Activated CD4-positive, alpha-beta T cell treated with anti-CD3 and anti-CD28 coated beads, Interleukin-2, amount 10 ng/mL, durations not matched to agents 7 days and 5 days (primary cell): Measurements from ENCODE around the gene LPP. TPM values are rescaled to one million over a fixed set of nuclear protein-coding genes. Genes with fewer than 3 reads are reported as not detected.

ENCODE experiments used
- CTCF ChIA-PET: fragments of 350-600 bp; sonication (Branson Sonifier 250); formaldehyde crosslinking; loops from one replicate; lab custom pipeline; 2021; ENCODE audit warnings: antibody characterized with exemption; lab: Charles Lee
- POLR2A ChIA-PET: fragments of 350-600 bp; sonication (Branson Sonifier 250); formaldehyde crosslinking; loops from one replicate; lab custom pipeline; 2021; ENCODE audit warnings: antibody characterized with exemption; lab: Charles Lee
- DNase-seq: peaks from one replicate; pipeline ENCODE4 v3.0.0-alpha.2; 2020
- H3K27ac Mint-ChIP-seq: one replicate; pipeline ENCODE4 v1.8.0; 2021; ENCODE audit warnings: mild to moderate bottlenecking, moderate library complexity, mixed read lengths
- H3K27me3 Mint-ChIP-seq: one replicate; pipeline ENCODE4 v1.8.0; 2021; ENCODE audit warnings: mixed read lengths
- H3K36me3 Mint-ChIP-seq: one replicate; pipeline ENCODE4 v1.8.0; 2021; ENCODE audit warnings: low read depth, mixed read lengths
- H3K4me1 Mint-ChIP-seq: one replicate; pipeline ENCODE4 v1.8.0; 2021; ENCODE audit warnings: mixed read lengths
- H3K4me3 Mint-ChIP-seq: one replicate; pipeline ENCODE4 v1.8.0; 2021; ENCODE audit warnings: mild to moderate bottlenecking, moderate library complexity, mixed read lengths
- H3K9me3 Mint-ChIP-seq: one replicate; pipeline ENCODE4 v1.8.0; 2021; ENCODE audit warnings: mixed read lengths
- total RNA-seq, 2 experiments: library from RNA; stranded (reverse); gene quantifications; one replicate each; pipeline ENCODE4 v1.2.3, GENCODE V29; 2021

LPP gene
- total RNA-seq, 2 experiments from 2014 or later, result 63.6 to 70.3 TPM

GRCh38 chr3:188176476-188176875 lies 22.5 kb downstream of the LPP start:
- H3K27ac Mint-ChIP-seq, result no peak overlapping the region
- POLR2A ChIA-PET, result no interaction called here
- CTCF ChIA-PET, result interaction anchor here (1.1 to 1.8 kb wide), 5 partner anchors 10 to 436 kb away, joined by 3 to 6 read pairs (median 4); no protein-coding TSS in a partner anchor
- no peak overlapping the region for H3K4me3 Mint-ChIP-seq
- no peaks in the 10 kb centered on the region for H3K27me3 Mint-ChIP-seq
- H3K4me1 Mint-ChIP-seq, result peaks cover 54% of the 10 kb centered on the region
- peaks cover 52% of the 10 kb centered on the region for H3K36me3 Mint-ChIP-seq
- no peaks in the 10 kb centered on the region for H3K9me3 Mint-ChIP-seq
- no peak for DNase-seq

DNA sequence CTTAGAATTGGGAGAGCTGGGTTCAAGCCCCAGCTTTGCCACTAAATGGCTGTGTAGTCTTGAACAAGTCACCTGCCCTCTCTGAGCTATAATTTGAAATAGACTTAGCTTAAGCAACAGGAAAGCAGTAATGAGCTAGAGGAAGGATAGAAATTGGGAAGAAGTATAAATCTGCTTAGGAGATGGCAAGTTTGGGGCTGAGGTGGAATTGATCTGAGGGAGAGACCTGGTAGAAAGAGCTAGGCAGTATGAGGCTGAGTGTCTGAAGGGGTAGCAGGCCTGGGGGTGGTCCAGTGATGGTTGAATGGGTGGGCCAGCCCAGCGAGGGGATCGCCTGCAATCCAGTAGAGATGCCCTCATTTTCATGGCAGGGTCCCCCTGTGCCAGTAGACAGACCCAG lies 22.9 kb downstream of the LPP start:
- Mint-ChIP-seq H3K4me1 (peaks cover 51% of the 10 kb centered on the region), H3K36me3 (peaks cover 52% of the 10 kb centered on the region), H3K9me3 (no peaks in the 10 kb centered on the region), H3K27me3 (no peaks in the 10 kb centered on the region), H3K4me3 (no peak overlapping the region), H3K27ac (no peak overlapping the region)
- no peak for DNase-seq
- POLR2A ChIA-PET, result no interaction called here
- CTCF ChIA-PET, result interaction anchor here (1.1 to 1.8 kb wide), 5 partner anchors 10 to 436 kb away, joined by 3 to 6 read pairs (median 4); no protein-coding TSS in a partner anchor

- Mint-ChIP-seq H3K4me1 (peaks cover 51% of the 10 kb centered on the region), H3K27me3 (no peaks in the 10 kb centered on the region), H3K36me3 (peaks cover 52% of the 10 kb centered on the region), H3K4me3 (no peak overlapping the region), H3K27ac (no peak overlapping the region), H3K9me3 (no peaks in the 10 kb centered on the region)
- ChIA-PET POLR2A (no interaction called here), CTCF (interaction anchor here (1.2 to 1.8 kb wide), 4 partner anchors 11 to 437 kb away, joined by 3 to 6 read pairs (median 5); no protein-coding TSS in a partner anchor)
- DNase-seq, result no peak
These were observed 23.8 kb downstream of the LPP start for GRCh38 chr3:188177721-188178120.

DNA sequence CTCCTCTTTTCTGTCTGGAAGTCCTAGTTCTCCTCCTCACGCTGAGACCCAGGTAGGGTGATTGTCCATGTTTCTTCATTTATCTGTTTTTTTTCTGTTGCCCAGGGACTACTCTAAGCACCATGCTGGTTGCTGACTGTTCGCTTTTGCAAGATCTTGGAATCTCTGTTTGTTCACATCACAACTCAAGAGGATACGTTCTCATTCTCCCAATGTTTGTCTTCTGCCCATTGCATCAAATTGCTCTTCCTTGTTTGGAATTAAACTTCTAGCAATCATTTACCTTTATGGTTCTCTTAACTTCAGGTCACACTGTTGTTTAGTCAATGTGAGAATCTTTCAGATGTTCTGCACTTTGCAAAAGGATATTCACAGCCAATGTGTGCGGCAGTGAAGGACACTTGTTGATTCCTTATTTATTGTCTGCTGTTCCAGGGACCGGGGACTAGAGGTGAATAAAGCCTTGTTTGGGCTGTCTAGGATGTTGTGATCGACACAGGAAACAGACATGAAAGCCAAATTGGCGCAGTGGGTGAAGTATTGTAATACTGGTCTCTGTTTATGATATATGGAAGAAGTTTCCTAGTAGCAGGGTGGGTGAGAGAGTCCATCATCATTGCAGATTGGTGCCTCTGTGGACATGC lies 24.5 kb downstream of the LPP start:
- Mint-ChIP-seq H3K27ac (peak overlapping the region; percentile 43), H3K9me3 (no peaks in the 10 kb centered on the region), H3K4me3 (peak overlapping the region; percentile 5), H3K27me3 (no peaks in the 10 kb centered on the region), H3K4me1 (peaks cover 50% of the 10 kb centered on the region), H3K36me3 (peaks cover 50% of the 10 kb centered on the region)
- peak; percentile 20 for DNase-seq
- ChIA-PET CTCF (no interaction called here), POLR2A (no interaction called here)

- ChIA-PET POLR2A (interaction anchor here (0.6 kb wide), 1 partner anchor 642 kb away, joined by 15 read pairs; no protein-coding TSS in a partner anchor), CTCF (no interaction called here)
- peaks cover 44% of the 10 kb centered on the region for H3K36me3 Mint-ChIP-seq
- DNase-seq, result no peak
- H3K27ac Mint-ChIP-seq, result peak overlapping the region; percentile 43
- H3K9me3 Mint-ChIP-seq, result no peaks in the 10 kb centered on the region
- H3K4me3 Mint-ChIP-seq, result peak overlapping the region; percentile 5
- H3K27me3 Mint-ChIP-seq, result no peaks in the 10 kb centered on the region
- peaks cover 43% of the 10 kb centered on the region for H3K4me1 Mint-ChIP-seq
These were observed 25.3 kb downstream of the LPP start for GRCh38 chr3:188179006-188179966.

DNA sequence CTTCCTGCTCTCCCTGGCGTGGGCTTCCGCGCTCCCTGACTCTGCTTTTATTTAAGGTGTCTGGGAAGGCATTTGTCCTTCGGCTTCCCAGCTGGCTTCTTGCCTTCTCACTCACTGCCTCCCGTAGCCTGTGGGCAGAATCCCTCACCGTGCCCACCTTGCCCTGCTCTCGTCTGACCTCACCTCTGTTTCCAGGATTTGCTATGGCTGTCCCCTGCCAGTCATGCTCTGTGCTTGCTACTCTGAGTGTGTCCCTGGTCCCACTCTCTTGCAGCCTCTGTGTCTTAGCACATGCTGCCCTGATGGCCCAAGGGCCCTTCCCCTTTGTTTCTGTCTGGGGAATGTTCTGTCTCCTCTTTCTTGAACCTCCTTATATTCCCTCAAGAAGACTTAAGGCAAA lies 26.2 kb downstream of the LPP start:
- ChIA-PET CTCF (interaction anchor here (1.8 kb wide), 1 partner anchor 439 kb away, joined by 5 read pairs; no protein-coding TSS in a partner anchor), POLR2A (no interaction called here)
- Mint-ChIP-seq H3K4me3 (no peak overlapping the region), H3K27ac (no peak overlapping the region), H3K9me3 (no peaks in the 10 kb centered on the region), H3K4me1 (peaks cover 46% of the 10 kb centered on the region), H3K36me3 (peaks cover 39% of the 10 kb centered on the region), H3K27me3 (no peaks in the 10 kb centered on the region)
- DNase-seq, result no peak

- peaks cover 49% of the 10 kb centered on the region for H3K4me1 Mint-ChIP-seq
- CTCF ChIA-PET, result interaction anchor here (0.9 to 1.1 kb wide), 4 partner anchors 10 to 443 kb away, joined by 3 to 4 read pairs (median 4); no protein-coding TSS in a partner anchor
- H3K36me3 Mint-ChIP-seq, result peaks cover 19% of the 10 kb centered on the region
- no peak overlapping the region for H3K4me3 Mint-ChIP-seq
- H3K9me3 Mint-ChIP-seq, result no peaks in the 10 kb centered on the region
- POLR2A ChIA-PET, result no interaction called here
- no peaks in the 10 kb centered on the region for H3K27me3 Mint-ChIP-seq
- no peak overlapping the region for H3K27ac Mint-ChIP-seq
- DNase-seq, result no peak
These were observed 29.5 kb downstream of the LPP start for GRCh38 chr3:188183452-188183851.

DNA sequence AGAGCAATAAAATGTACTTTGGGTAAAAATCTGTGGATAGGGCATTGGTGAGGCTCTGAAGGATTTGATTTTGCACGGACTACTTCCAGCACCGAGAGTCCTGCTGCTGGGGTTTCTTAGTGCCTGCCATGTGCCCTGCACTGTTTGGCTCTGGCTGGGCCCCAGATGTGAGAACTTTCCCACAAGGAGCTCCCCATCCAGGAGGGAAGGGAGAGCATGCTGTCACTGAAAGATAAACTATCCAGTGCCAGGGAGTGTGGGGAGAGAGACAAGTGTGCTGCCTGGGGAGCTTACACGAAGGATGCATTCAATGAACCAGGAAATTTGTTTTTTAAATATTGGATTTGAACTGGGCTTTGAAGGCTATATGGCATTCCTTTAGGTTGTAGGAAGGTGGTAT lies 30.2 kb downstream of the LPP start:
- Mint-ChIP-seq H3K4me1 (peaks cover 48% of the 10 kb centered on the region), H3K9me3 (no peaks in the 10 kb centered on the region), H3K4me3 (no peak overlapping the region), H3K36me3 (peaks cover 19% of the 10 kb centered on the region), H3K27ac (no peak overlapping the region), H3K27me3 (no peaks in the 10 kb centered on the region)
- ChIA-PET POLR2A (no interaction called here), CTCF (interaction anchor here (1.0 kb wide), 2 partner anchors 13 to 19 kb away, joined by 3 to 4 read pairs; no protein-coding TSS in a partner anchor)
- DNase-seq, result no peak

DNA sequence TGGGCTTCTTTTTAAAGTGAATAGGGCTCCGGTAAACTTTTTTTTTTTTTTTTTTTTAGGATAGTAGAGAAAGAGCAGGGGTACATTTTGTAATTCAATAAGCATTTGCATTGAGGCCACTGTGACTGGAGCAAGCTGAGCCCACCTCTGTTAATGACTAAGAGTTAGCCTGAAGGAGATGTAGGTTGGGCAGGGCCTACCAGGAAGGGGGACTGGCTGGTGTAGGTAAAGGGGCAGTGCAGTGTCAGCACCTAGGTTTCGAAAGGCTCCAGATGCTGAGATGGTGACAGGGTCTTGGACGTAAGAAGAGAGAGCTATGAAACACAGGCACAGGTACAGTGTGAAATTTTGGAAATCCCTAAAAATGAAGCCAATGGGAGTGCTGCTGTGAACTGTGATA lies 30.7 kb downstream of the LPP start:
- DNase-seq, result no peak
- Mint-ChIP-seq H3K27me3 (no peaks in the 10 kb centered on the region), H3K9me3 (no peaks in the 10 kb centered on the region), H3K4me3 (no peak overlapping the region), H3K36me3 (peaks cover 15% of the 10 kb centered on the region), H3K4me1 (peaks cover 45% of the 10 kb centered on the region), H3K27ac (no peak overlapping the region)
- CTCF ChIA-PET, result interaction anchor here (0.7 to 1.0 kb wide), 2 partner anchors 13 to 219 kb away, joined by 3 to 5 read pairs; no protein-coding TSS in a partner anchor
- POLR2A ChIA-PET, result interaction anchor here (0.7 kb wide), 1 partner anchor 26 kb away, joined by 3 read pairs; no protein-coding TSS in a partner anchor

- Mint-ChIP-seq H3K27me3 (no peaks in the 10 kb centered on the region), H3K36me3 (peaks cover 16% of the 10 kb centered on the region), H3K4me3 (no peak overlapping the region), H3K4me1 (peaks cover 44% of the 10 kb centered on the region), H3K9me3 (no peaks in the 10 kb centered on the region), H3K27ac (peak overlapping the region; percentile 51)
- CTCF ChIA-PET, result no interaction called here
- POLR2A ChIA-PET, result no interaction called here
- peak; percentile 20 for DNase-seq
These were observed 31.8 kb downstream of the LPP start for GRCh38 chr3:188185717-188186251.

- Mint-ChIP-seq H3K4me1 (peaks cover 44% of the 10 kb centered on the region), H3K27me3 (no peaks in the 10 kb centered on the region), H3K9me3 (no peaks in the 10 kb centered on the region), H3K27ac (no peak overlapping the region), H3K36me3 (peaks cover 21% of the 10 kb centered on the region), H3K4me3 (no peak overlapping the region)
- POLR2A ChIA-PET, result no interaction called here
- CTCF ChIA-PET, result no interaction called here
- DNase-seq, result no peak
These were observed 33.1 kb downstream of the LPP start for GRCh38 chr3:188187053-188187452.

- DNase-seq, result no peak
- no peaks in the 10 kb centered on the region for H3K27me3 Mint-ChIP-seq
- H3K36me3 Mint-ChIP-seq, result peaks cover 35% of the 10 kb centered on the region
- H3K9me3 Mint-ChIP-seq, result no peaks in the 10 kb centered on the region
- H3K4me3 Mint-ChIP-seq, result no peak overlapping the region
- peaks cover 44% of the 10 kb centered on the region for H3K4me1 Mint-ChIP-seq
- H3K27ac Mint-ChIP-seq, result peak overlapping the region; percentile 28
- ChIA-PET POLR2A (no interaction called here), CTCF (interaction anchor here (0.9 to 1.2 kb wide), 5 partner anchors 9 to 449 kb away, joined by 3 to 5 read pairs (median 3); no protein-coding TSS in a partner anchor)
These were observed 35.0 kb downstream of the LPP start for GRCh38 chr3:188188911-188189310.
